Measurements from ENCODE around the gene MYL5.

The MYL5 gene

GRCh38 chr4:688854-689681 lies 14.7 kb downstream of the MYL5 start, which contains the start of gene SLC49A3 (continued):
- TF ChIP-seq ZNF521 (tag by site-specific recombination; IDR thresholded peaks at IDR 0.05): no peak
- no peak for TF ChIP-seq ZNF777 (tag by site-specific recombination; IDR thresholded peaks at IDR 0.05; ENCODE audit: borderline replicate concordance)
- TF ChIP-seq ZNF138 (tag by site-specific recombination; IDR thresholded peaks at IDR 0.05; ENCODE audit: borderline replicate concordance): no peak
- no peak for TF ChIP-seq REST (tag by site-specific recombination; IDR thresholded peaks at IDR 0.05)
- no peak for TF ChIP-seq ZNF701 (tag by site-specific recombination; IDR thresholded peaks at IDR 0.05)

GRCh38 chr4:689723-690122 lies 15.4 kb downstream of the MYL5 start:
- H3K4me1 ChIP-seq (ENCODE audit: control insufficient read depth, insufficient read depth, low read length): no peaks in the 10 kb centered on the region
- H3K9me3 ChIP-seq (ENCODE audit: control insufficient read depth, insufficient read depth, low read depth, low read length): no peaks in the 10 kb centered on the region
- TF ChIP-seq ZNF558 (tag by site-specific recombination; IDR thresholded peaks at IDR 0.05) (no peak), ZNF521 (tag by site-specific recombination; IDR thresholded peaks at IDR 0.05) (no peak)
- no peaks in the 10 kb centered on the region for H3K36me3 ChIP-seq (ENCODE audit: control insufficient read depth in 2 of 2, insufficient read depth in 1 of 2, low read length in 2 of 2)
- no peak overlapping the region for H3K27ac ChIP-seq (ENCODE audit: extremely low read depth, low read depth, low read length)
- POLR2A ChIA-PET: no interaction called here
- CTCF ChIA-PET: no interaction called here
- H3K4me3 ChIP-seq (ENCODE audit: low read depth, low read length): no peak overlapping the region

GRCh38 chr4:692771-693554 lies 18.6 kb downstream of the MYL5 start:
- POLR2A ChIA-PET: no interaction called here
- no peaks in the 10 kb centered on the region for H3K9me3 ChIP-seq (ENCODE audit: control insufficient read depth, insufficient read depth, low read depth, low read length)
- H3K4me3 ChIP-seq (ENCODE audit: low read depth, low read length): no peak overlapping the region
- CTCF ChIA-PET: interaction anchor here (0.6 kb wide), 1 partner anchor 9 kb away, joined by 3 read pairs; no protein-coding TSS in a partner anchor
- no peak overlapping the region for H3K27ac ChIP-seq (ENCODE audit: extremely low read depth, low read depth, low read length)
- H3K4me1 ChIP-seq (ENCODE audit: control insufficient read depth, insufficient read depth, low read length): no peaks in the 10 kb centered on the region
- H3K36me3 ChIP-seq (ENCODE audit: control insufficient read depth in 2 of 2, insufficient read depth in 1 of 2, low read length in 2 of 2): no peaks in the 10 kb centered on the region
- TF ChIP-seq ZNF202 (tag by site-specific recombination; IDR thresholded peaks at IDR 0.05; ENCODE audit: borderline replicate concordance) (no peak), TSHZ1 (tag by site-specific recombination; IDR thresholded peaks at IDR 0.05; ENCODE audit: borderline replicate concordance) (no peak), ZNF324 (tag by site-specific recombination; IDR thresholded peaks at IDR 0.05) (no peak), ZNF654 (tag by site-specific recombination; IDR thresholded peaks at IDR 0.05; ENCODE audit: low read depth) (no peak), ZNF211 (tag by site-specific recombination; IDR thresholded peaks at IDR 0.05; ENCODE audit: low read depth) (no peak), ZNF426 (tag by site-specific recombination; IDR thresholded peaks at IDR 0.05) (no peak), KLF17 (tag by site-specific recombination; IDR thresholded peaks at IDR 0.05) (no peak), ZNF449 (tag by site-specific recombination; IDR thresholded peaks at IDR 0.05) (no peak), ZBTB17 (tag by site-specific recombination; IDR thresholded peaks at IDR 0.05) (no peak), ZNF629 (tag by site-specific recombination; IDR thresholded peaks at IDR 0.05) (no peak), GFI1B (tag by site-specific recombination; IDR thresholded peaks at IDR 0.05) (no peak)

All from HEK293 (cell line).